ENCODE measurements around the gene LSM12.

Gene LSM12

DNA sequence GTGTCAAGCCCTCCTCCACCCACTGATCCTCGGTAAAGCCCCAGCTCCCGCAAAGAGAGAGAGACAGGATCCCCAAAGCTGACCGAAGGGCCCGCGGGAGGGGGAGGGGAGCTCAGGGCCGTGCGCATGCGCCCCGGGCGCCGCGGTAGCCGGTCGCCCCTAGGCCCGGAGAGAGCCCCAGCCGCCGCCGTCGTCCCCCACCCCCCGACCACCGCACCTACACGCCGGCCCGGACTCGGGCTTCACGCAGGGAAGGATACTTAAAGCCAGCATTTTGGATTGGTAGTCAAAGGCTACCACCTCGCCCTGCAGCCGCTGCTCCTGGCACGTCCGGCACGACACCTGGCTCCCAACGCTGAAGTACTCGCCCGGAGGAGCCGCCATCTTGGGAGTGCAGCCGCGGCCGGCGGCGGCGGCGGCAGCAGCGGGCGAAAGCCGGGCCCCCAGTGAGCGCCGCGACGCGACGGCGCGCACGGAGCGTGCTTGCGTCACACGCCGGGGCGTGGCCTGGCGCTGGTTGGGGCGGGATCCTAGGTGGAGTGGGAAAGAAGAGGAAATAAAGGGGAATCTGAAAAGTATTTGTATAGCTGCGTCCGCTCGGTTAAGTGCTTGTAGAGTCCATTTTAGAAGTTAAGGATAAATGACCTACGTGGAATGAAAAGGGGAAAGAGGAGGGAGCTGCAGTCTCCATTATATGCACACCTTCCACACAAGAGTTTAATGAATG, at the start of gene LSM12:
Gene LSM12, minus strand, starts transcription at position 468 of the 727 bp plus-strand sequence. Its CDS starts 84 bp downstream, at position 384.
- H3K4me1 ChIP-seq (ENCODE audit: control insufficient read depth, low read length) = peaks cover 44% of the 10 kb centered on the region
- H4K20me1 ChIP-seq (ENCODE audit: control insufficient read depth, insufficient read depth, low read depth, low read length) = no peaks in the 10 kb centered on the region; the same call in 1 of the 2 replicates
- peaks cover 7% of the 10 kb centered on the region; the same call in 1 of the 2 replicates for H3F3A ChIP-seq (ENCODE audit: control insufficient read depth, insufficient read depth)
- no peak for TF ChIP-seq EZH2phosphoT487 (IDR thresholded peaks at IDR 0.05; ENCODE audit: borderline replicate concordance, low read length)
- TF ChIP-seq, protein P1, sequence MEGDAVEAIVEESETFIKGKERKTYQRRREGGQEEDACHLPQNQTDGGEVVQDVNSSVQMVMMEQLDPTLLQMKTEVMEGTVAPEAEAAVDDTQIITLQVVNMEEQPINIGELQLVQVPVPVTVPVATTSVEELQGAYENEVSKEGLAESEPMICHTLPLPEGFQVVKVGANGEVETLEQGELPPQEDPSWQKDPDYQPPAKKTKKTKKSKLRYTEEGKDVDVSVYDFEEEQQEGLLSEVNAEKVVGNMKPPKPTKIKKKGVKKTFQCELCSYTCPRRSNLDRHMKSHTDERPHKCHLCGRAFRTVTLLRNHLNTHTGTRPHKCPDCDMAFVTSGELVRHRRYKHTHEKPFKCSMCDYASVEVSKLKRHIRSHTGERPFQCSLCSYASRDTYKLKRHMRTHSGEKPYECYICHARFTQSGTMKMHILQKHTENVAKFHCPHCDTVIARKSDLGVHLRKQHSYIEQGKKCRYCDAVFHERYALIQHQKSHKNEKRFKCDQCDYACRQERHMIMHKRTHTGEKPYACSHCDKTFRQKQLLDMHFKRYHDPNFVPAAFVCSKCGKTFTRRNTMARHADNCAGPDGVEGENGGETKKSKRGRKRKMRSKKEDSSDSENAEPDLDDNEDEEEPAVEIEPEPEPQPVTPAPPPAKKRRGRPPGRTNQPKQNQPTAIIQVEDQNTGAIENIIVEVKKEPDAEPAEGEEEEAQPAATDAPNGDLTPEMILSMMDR (IDR thresholded peaks at IDR 0.05; ENCODE audit: low read depth, low read length, poor library complexity, severe bottlenecking) = no peak
- H3K9me2 ChIP-seq (replicated peaks; ENCODE audit: control insufficient read depth, low read length) = no peaks in the 10 kb centered on the region
- peaks cover 67% of the 10 kb centered on the region for H3K79me2 ChIP-seq (ENCODE audit: control insufficient read depth, low read length)
- H3K27ac ChIP-seq (ENCODE audit: low read depth, low read length) = peak within 1 kb of the TSS; percentile 76
- H3K4me2 ChIP-seq (ENCODE audit: low read length) = peak within 1 kb of the TSS; percentile 82
- no peaks in the 10 kb centered on the region for H3K27me3 ChIP-seq (ENCODE audit: control insufficient read depth, low read length)
- peaks cover 47% of the 10 kb centered on the region for H3K36me3 ChIP-seq (ENCODE audit: control insufficient read depth, low read length)
- H3K9me3 ChIP-seq (ENCODE audit: control insufficient read depth, insufficient read depth, low read length) = no peaks in the 10 kb centered on the region
- H3K4me3 ChIP-seq (ENCODE audit: low read length) = peak within 1 kb of the TSS; percentile 97

- no peaks in the 10 kb centered on the region for H3K36me3 ChIP-seq (ENCODE audit: control insufficient read depth, low read length)
- no peaks in the 10 kb centered on the region for H3F3A ChIP-seq (ENCODE audit: control insufficient read depth, insufficient read depth)
- H3K4me2 ChIP-seq (ENCODE audit: low read length) = no peak overlapping the region
- no peaks in the 10 kb centered on the region for H3K27me3 ChIP-seq (ENCODE audit: control insufficient read depth, low read length)
- no peak overlapping the region for H3K27ac ChIP-seq (ENCODE audit: low read depth, low read length)
- H4K20me1 ChIP-seq (ENCODE audit: control insufficient read depth, insufficient read depth, low read depth, low read length) = no peaks in the 10 kb centered on the region
- H3K79me2 ChIP-seq (ENCODE audit: control insufficient read depth, low read length) = peaks cover 10% of the 10 kb centered on the region
- H3K4me1 ChIP-seq (ENCODE audit: control insufficient read depth, low read length) = peaks cover 26% of the 10 kb centered on the region
- H3K9me2 ChIP-seq (replicated peaks; ENCODE audit: control insufficient read depth, low read length) = no peaks in the 10 kb centered on the region
- TF ChIP-seq, protein P1 (IDR thresholded peaks at IDR 0.05; ENCODE audit: low read depth, low read length, poor library complexity, severe bottlenecking) = peak; percentile 85
- TF ChIP-seq EZH2phosphoT487 (IDR thresholded peaks at IDR 0.05; ENCODE audit: borderline replicate concordance, low read length) = no peak
- no peaks in the 10 kb centered on the region for H3K9me3 ChIP-seq (ENCODE audit: control insufficient read depth, insufficient read depth, low read length)
- H3K4me3 ChIP-seq (ENCODE audit: low read length) = no peak overlapping the region
Measured at GRCh38 chr17:44115585-44116415, 49.3 kb upstream of the LSM12 start.

GRCh38 chr17:44113868-44114840, 47.7 kb upstream of the LSM12 start:
- TF ChIP-seq EZH2phosphoT487 (IDR thresholded peaks at IDR 0.05; ENCODE audit: borderline replicate concordance, low read length) = no peak
- TF ChIP-seq, protein P1 (IDR thresholded peaks at IDR 0.05; ENCODE audit: low read depth, low read length, poor library complexity, severe bottlenecking) = no peak
- peaks cover 4% of the 10 kb centered on the region for H3K79me2 ChIP-seq (ENCODE audit: control insufficient read depth, low read length)
- H3K4me3 ChIP-seq (ENCODE audit: low read length) = no peak overlapping the region
- H3K27ac ChIP-seq (ENCODE audit: low read depth, low read length) = no peak overlapping the region
- no peaks in the 10 kb centered on the region for H3K9me2 ChIP-seq (replicated peaks; ENCODE audit: control insufficient read depth, low read length)
- no peaks in the 10 kb centered on the region for H4K20me1 ChIP-seq (ENCODE audit: control insufficient read depth, insufficient read depth, low read depth, low read length)
- H3K36me3 ChIP-seq (ENCODE audit: control insufficient read depth, low read length) = no peaks in the 10 kb centered on the region; the same call in 1 of the 2 replicates
- H3K4me1 ChIP-seq (ENCODE audit: control insufficient read depth, low read length) = peaks cover 35% of the 10 kb centered on the region
- no peaks in the 10 kb centered on the region for H3K27me3 ChIP-seq (ENCODE audit: control insufficient read depth, low read length)
- no peaks in the 10 kb centered on the region for H3K9me3 ChIP-seq (ENCODE audit: control insufficient read depth, insufficient read depth, low read length)
- H3F3A ChIP-seq (ENCODE audit: control insufficient read depth, insufficient read depth) = no peaks in the 10 kb centered on the region
- no peak overlapping the region for H3K4me2 ChIP-seq (ENCODE audit: low read length)
